ENCODE measurements around the gene SALL1.

The SALL1 gene

GRCh38 chr16:51113236-51114125 is 37.6 kb downstream of the SALL1 start:
- DNase-seq (ENCODE audit: low spot score) (no peak), FAIRE-seq (no peak)

DNA sequence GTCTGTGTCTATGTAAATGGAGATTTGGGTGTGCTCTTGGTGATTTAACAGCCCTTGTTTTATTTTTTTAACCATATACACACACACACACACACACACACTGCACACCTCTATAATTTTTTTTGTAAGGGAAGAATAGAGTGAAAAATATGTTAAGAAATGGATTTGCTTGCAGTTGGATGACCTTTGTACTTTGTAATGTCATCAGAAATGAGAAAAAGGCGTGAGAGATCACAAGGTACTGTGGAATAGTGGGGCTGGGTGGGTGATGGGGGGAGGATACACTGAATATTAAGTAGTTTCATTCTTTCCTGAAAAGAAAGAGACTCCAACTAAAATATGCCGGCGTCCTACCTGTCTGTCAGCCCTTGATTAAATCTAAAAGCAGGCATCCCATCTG is 38.7 kb downstream of the SALL1 start:
- FAIRE-seq (no peak), DNase-seq (ENCODE audit: low spot score) (no peak)

DNA sequence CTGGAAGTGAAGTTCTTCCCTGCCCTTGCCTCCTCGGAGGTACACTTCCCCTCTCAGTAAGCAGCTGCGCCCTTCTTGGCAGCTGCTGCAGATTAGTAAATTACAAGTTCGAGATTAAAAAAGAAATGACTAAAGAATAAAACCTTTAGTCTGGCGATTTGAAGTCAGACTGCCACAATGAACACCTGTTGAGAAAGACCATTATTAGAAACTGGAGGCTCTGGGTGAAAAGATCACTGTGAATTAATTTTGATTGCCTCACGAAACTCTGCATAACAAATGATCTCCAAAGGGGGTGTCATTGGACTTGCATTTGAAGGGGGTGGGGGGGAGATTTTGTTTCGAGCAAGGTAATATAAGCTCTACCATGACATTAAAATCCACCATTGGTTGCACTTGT is 39.3 kb downstream of the SALL1 start:
- DNase-seq (ENCODE audit: low spot score) (no peak), FAIRE-seq (no peak)

GRCh38 chr16:51110700-51111157 is 40.3 kb downstream of the SALL1 start:
- FAIRE-seq = no peak
- DNase-seq (ENCODE audit: low spot score) = no peak

DNA sequence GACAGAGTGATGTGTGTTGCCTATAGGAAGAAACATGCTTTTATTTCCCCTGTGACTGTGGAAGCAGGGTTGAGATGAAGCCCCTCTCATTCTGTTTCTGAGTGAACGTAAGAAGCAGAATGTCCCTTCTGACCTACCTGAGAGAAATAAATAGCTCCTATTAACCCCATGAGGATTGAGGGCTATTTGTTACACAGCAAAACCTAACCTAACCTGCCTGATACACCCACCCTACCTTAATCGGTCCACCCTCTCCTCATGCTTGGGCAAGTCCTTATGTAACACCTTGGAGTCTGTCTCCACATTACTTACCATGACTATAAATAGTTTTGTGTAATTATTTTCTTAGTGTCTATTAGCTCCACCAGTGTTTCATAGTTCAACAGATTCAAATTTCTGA is 41.9 kb downstream of the SALL1 start:
- no peak for DNase-seq (ENCODE audit: low spot score)
- FAIRE-seq = no peak

GRCh38 chr16:51107742-51108141 is 43.3 kb downstream of the SALL1 start:
- DNase-seq (ENCODE audit: low spot score) (no peak), FAIRE-seq (no peak)

GRCh38 chr16:51106535-51106934 is 44.5 kb downstream of the SALL1 start:
- FAIRE-seq (no peak), DNase-seq (ENCODE audit: low spot score) (no peak)

- DNase-seq (ENCODE audit: low spot score) (no peak), FAIRE-seq (no peak)
Measured at GRCh38 chr16:51103590-51103989, 47.5 kb downstream of the SALL1 start.

DNA sequence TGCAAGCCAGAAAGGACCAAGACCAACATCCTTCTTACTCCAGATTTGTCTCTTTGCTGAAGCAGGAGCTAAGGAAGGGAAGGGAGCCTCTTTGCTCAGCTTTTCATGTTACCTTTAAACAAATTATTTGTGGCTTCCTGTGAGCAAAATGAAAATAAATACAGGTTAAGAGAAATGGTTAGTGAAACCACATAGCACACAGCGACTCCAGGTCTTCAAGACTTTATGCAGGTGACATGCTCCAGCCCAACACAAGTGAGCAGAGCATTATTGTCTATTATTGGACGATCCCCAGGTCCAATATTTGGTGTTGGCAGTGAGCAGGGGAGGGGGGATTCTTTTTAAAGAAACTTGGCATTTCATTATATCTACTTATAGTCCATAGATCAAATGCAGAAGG is 53.3 kb downstream of the SALL1 start:
- FAIRE-seq (no peak), DNase-seq (ENCODE audit: low spot score) (no peak)

DNA sequence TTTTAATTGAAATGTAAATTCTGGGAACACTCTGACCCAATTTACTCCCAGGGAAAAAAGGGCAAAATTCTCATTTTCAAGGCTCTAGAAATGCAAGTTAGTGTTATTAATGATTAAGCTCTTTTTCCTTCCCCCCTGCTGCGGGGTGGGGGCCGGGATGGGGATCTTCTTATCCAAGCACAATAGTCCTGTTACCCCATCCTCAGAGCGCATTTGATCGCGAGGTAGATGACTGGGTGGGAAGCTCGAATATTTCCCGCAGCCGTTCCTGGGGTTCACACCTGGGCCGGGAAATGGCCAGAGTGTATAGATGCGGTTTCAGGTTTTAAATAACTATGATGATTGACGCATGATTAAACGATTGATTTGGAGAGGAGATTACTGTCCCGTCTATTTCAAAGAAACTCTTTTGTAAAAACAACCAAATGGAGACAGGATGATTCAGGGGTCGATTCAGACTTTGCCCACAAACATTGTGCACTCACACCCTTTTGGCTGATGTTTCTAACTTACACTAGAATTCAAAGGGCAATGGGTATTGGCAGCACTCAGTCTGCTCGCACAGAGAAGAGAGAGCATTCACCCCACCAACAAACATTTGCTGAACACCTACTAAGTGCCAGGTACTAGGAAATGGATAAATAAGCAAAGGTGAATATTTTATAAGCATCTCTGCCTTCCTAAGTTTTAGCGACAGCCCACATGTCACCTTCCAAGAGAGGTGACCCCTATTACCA is 55.0 kb downstream of the SALL1 start:
- FAIRE-seq (no peak), DNase-seq (ENCODE audit: low spot score) (no peak)

- DNase-seq (ENCODE audit: low spot score) = no peak
- FAIRE-seq = no peak
Measured at GRCh38 chr16:51095084-51095881, 55.8 kb downstream of the SALL1 start.

- FAIRE-seq (no peak), DNase-seq (ENCODE audit: low spot score) (no peak)
Measured at GRCh38 chr16:51093726-51094280, 57.3 kb downstream of the SALL1 start.

Data from RCC 7860 (cell line).